Colonic mucosa (tissue), 4 donors: ENCODE results near the gene NCBP1. TPM values are rescaled to one million over a fixed set of nuclear protein-coding genes. Genes with fewer than 3 reads are reported as not detected.

Experiments
- DNase-seq: peaks from one replicate; pipeline ENCODE4 v3.0.0-alpha.2; 2020
- H3K27ac ChIP-seq: fragments of 200-600 bp; one replicate; pipeline ENCODE4 v1.8.0; 2021
- H3K27me3 ChIP-seq: fragments of 200-600 bp; one replicate; pipeline ENCODE4 v1.8.0; 2021
- H3K36me3 ChIP-seq: fragments of 200-600 bp; one replicate; pipeline ENCODE4 v1.8.0; 2021
- H3K4me1 ChIP-seq: fragments of 200-600 bp; one replicate; pipeline ENCODE4 v1.8.0; 2021; ENCODE audit warnings: mild to moderate bottlenecking
- H3K4me3 ChIP-seq: fragments of 200-600 bp; one replicate; pipeline ENCODE4 v1.8.0; 2021
- H3K9ac ChIP-seq, 2 donors: one replicate each; pipeline ENCODE4 v1.7.0; 2013; ENCODE audit warnings: control low read depth in 2 of 2, low read depth in 2 of 2, low read length in 2 of 2
- H3K9me3 ChIP-seq: fragments of 200-600 bp; one replicate; pipeline ENCODE4 v1.8.0; 2021
- CTCF ChIP-seq: fragments of 200-600 bp; IDR thresholded peaks from one replicate; pipeline ENCODE4 v1.8.0; 2022; ENCODE audit warnings: antibody characterized with exemption, mild to moderate bottlenecking
- intact Hi-C: fragments of 100-400 bp; cut with DNase I; formaldehyde crosslinking; loops from one replicate; pipeline ENCODE4 v1.14.1; 2022
- total RNA-seq, 2 donors: library from RNA; stranded (reverse); fragmentation: NEBNext Ultra II Directional in 1 of 2; extraction: Animal tissue kit (Norgen Biotek cat#: 25700) in 1 of 2; gene quantifications; one replicate each; pipeline ENCODE4 v1.2.1, GENCODE V29; 2021
- donor health status: healthy.
- donor health status: DM: no; HTN: no; CAD: no.
- donor health status: DM: no; HTN: no; CAD: no.

The NCBP1 gene
- total RNA-seq, 2 donors from 2014 or later, result 30.3 to 48.2 TPM

- H3K27ac ChIP-seq, result no peak overlapping the region
- peaks cover 21% of the 10 kb centered on the region for H3K4me1 ChIP-seq
- intact Hi-C loops, result no loop called here
- H3K27me3 ChIP-seq, result no peaks in the 10 kb centered on the region
- no peaks in the 10 kb centered on the region for H3K9me3 ChIP-seq
- TF ChIP-seq CTCF, result no peak
- H3K4me3 ChIP-seq, result no peak overlapping the region
- no peak for DNase-seq
- no peak overlapping the region for H3K9ac ChIP-seq
- peaks cover 5% of the 10 kb centered on the region for H3K36me3 ChIP-seq
These were observed 6.7 kb downstream of the NCBP1 start for GRCh38 chr9:97640325-97640724.

GRCh38 chr9:97645720-97646119 is 12.1 kb downstream of the NCBP1 start:
- Histone ChIP-seq H3K9ac (no peak overlapping the region), H3K27ac (no peak overlapping the region), H3K27me3 (no peaks in the 10 kb centered on the region), H3K4me3 (no peak overlapping the region), H3K36me3 (peaks cover 5% of the 10 kb centered on the region), H3K4me1 (no peaks in the 10 kb centered on the region), H3K9me3 (no peaks in the 10 kb centered on the region)
- intact Hi-C loops, result no loop called here
- no peak for DNase-seq
- no peak for TF ChIP-seq CTCF

- Histone ChIP-seq H3K4me3 (no peak overlapping the region), H3K27ac (no peak overlapping the region), H3K27me3 (no peaks in the 10 kb centered on the region), H3K4me1 (no peaks in the 10 kb centered on the region), H3K36me3 (peaks cover 5% of the 10 kb centered on the region), H3K9me3 (no peaks in the 10 kb centered on the region), H3K9ac (no peak overlapping the region)
- DNase-seq, result no peak
- no peak for TF ChIP-seq CTCF
- intact Hi-C loops, result no loop called here
These were observed 14.4 kb downstream of the NCBP1 start for GRCh38 chr9:97647996-97648395.

GRCh38 chr9:97651646-97652045 is 18.0 kb downstream of the NCBP1 start:
- Histone ChIP-seq H3K27me3 (no peaks in the 10 kb centered on the region), H3K36me3 (peaks cover 19% of the 10 kb centered on the region), H3K9ac (no peak overlapping the region), H3K9me3 (no peaks in the 10 kb centered on the region), H3K4me1 (no peaks in the 10 kb centered on the region), H3K27ac (no peak overlapping the region), H3K4me3 (no peak overlapping the region)
- TF ChIP-seq CTCF, result no peak
- DNase-seq, result no peak
- intact Hi-C loops, result no loop called here

GRCh38 chr9:97658707-97659106 is 25.1 kb downstream of the NCBP1 start:
- DNase-seq, result no peak
- Histone ChIP-seq H3K9me3 (no peaks in the 10 kb centered on the region), H3K36me3 (peaks cover 37% of the 10 kb centered on the region), H3K4me3 (no peak overlapping the region), H3K27me3 (no peaks in the 10 kb centered on the region), H3K27ac (no peak overlapping the region), H3K9ac (no peak overlapping the region), H3K4me1 (no peaks in the 10 kb centered on the region)
- no peak for TF ChIP-seq CTCF
- intact Hi-C loops, result no loop called here

GRCh38 chr9:97659771-97660170 is 26.1 kb downstream of the NCBP1 start:
- Histone ChIP-seq H3K4me3 (no peak overlapping the region), H3K27me3 (no peaks in the 10 kb centered on the region), H3K9ac (no peak overlapping the region), H3K27ac (no peak overlapping the region), H3K36me3 (peaks cover 30% of the 10 kb centered on the region), H3K4me1 (no peaks in the 10 kb centered on the region), H3K9me3 (no peaks in the 10 kb centered on the region)
- intact Hi-C loops, result no loop called here
- TF ChIP-seq CTCF, result no peak
- DNase-seq, result no peak
